ENCODE data around the gene PIEZO2.

GRCh38 chr18:10797896-10798295 lies 351.5 kb downstream of the PIEZO2 start:
- TF ChIP-seq CTCF (IDR thresholded peaks at IDR 0.05) (no peak), EZH2 (IDR thresholded peaks at IDR 0.05; ENCODE audit: borderline replicate concordance, insufficient read depth, low read depth, low read length, poor library complexity, severe bottlenecking) (no peak)

Data from B cell (primary cell).